Measurements from ENCODE around the gene NRAP. TPM values are rescaled to one million over a fixed set of nuclear protein-coding genes. Genes with fewer than 3 reads are reported as not detected.

The NRAP gene
- total RNA-seq, 4 donors from 2014 or later: 0.08 to 0.31 TPM; not detected in 2

DNA sequence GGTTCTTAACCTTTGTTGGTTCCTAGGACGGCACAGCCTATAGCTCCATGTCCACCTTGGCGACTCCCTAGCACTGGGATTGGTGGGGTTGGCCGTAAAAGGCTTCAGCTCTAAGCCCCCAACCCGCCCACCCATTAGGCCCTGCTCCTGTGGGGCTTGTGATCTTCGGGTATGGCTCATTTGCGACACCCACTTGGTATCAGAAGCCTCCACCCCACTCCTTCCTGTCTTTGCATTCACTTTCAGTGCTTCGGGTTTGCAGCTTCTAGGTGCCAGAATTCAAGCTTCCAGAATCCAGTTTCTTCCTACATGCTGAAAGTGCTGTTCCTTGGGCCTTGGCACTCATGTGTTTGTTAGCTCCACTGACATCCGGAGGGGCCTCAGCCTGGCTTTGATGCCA is 71.5 kb downstream of the NRAP start:
- no peak overlapping the region for H3K27ac ChIP-seq
- H3K36me3 ChIP-seq: no peaks in the 10 kb centered on the region
- H3K9me3 ChIP-seq: no peaks in the 10 kb centered on the region
- TF ChIP-seq, protein P1, sequence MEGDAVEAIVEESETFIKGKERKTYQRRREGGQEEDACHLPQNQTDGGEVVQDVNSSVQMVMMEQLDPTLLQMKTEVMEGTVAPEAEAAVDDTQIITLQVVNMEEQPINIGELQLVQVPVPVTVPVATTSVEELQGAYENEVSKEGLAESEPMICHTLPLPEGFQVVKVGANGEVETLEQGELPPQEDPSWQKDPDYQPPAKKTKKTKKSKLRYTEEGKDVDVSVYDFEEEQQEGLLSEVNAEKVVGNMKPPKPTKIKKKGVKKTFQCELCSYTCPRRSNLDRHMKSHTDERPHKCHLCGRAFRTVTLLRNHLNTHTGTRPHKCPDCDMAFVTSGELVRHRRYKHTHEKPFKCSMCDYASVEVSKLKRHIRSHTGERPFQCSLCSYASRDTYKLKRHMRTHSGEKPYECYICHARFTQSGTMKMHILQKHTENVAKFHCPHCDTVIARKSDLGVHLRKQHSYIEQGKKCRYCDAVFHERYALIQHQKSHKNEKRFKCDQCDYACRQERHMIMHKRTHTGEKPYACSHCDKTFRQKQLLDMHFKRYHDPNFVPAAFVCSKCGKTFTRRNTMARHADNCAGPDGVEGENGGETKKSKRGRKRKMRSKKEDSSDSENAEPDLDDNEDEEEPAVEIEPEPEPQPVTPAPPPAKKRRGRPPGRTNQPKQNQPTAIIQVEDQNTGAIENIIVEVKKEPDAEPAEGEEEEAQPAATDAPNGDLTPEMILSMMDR (IDR thresholded peaks at IDR 0.05): no peak
- no peak for TF ChIP-seq POLR2A (IDR thresholded peaks at IDR 0.05)
- H3K4me1 ChIP-seq: no peaks in the 10 kb centered on the region
- H3K4me3 ChIP-seq: no peak overlapping the region
- 88% methylated on average over 6 of the region's 8 CpGs for WGBS
- DNase-seq (ENCODE audit: low spot score in 2 of 2): no peak
- peaks cover 10% of the 10 kb centered on the region for H3K27me3 ChIP-seq

DNA sequence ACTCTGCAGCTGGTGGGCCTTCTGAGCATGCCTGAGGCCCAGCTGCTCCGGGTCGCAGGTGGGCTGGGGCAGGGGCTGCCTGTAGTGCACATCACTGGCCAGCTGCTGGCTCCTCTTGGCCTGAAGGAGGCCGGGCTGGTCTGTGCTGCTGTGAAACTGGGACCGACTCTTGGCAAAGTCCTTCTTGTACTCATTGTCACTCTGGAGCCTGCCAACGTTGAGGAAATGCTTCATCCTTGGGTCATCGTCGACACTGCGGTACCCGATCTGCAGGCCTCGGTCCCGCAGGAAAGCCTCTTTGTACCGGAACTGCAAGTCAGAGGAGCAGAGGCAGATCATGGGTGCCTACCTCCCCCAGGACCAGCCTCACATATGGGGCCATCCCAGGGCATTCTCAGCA is 73.3 kb downstream of the NRAP start:
- 100% methylated on average over 2 of the region's 12 CpGs for WGBS
- Histone ChIP-seq H3K9me3 (no peaks in the 10 kb centered on the region), H3K4me3 (no peak overlapping the region), H3K27me3 (peaks cover 10% of the 10 kb centered on the region), H3K36me3 (no peaks in the 10 kb centered on the region), H3K4me1 (no peaks in the 10 kb centered on the region), H3K27ac (no peak overlapping the region)
- TF ChIP-seq POLR2AphosphoS5 (IDR thresholded peaks at IDR 0.05) (no peak), EP300 (IDR thresholded peaks at IDR 0.05) (no peak), POLR2A (IDR thresholded peaks at IDR 0.05) (no peak)
- TF ChIP-seq, protein P1 (IDR thresholded peaks at IDR 0.05): no peak
- no peak for DNase-seq (ENCODE audit: low spot score in 2 of 2)

DNA sequence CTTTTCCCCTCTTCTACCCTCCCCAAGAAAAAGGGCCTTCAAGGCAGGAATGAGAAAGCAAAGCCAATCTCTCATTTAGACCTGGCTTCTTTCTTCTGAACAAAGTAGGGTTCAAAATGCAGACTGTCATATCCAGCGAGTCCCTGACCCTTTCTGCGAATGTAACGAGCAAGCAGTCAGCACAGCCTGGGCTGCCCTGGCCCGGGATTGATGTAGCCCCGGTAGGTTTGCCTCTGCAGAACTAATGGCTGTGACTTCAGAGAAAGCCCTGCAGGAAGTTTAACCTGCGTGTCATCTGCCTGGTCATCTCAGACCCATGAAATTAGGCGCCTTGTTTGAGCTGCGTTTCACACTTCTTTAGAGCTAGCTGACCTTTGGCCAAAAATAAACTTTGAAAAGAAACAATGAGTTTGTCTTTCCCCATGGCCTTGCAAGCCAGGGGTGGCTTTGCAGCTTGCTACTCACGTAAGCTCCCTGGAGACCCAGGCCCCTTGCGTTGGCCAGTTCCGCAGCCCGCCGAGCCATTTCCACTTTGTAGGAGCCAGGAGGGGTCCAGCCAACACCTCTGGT is 74.6 kb downstream of the NRAP start:
- H3K4me3 ChIP-seq: no peak overlapping the region
- no peaks in the 10 kb centered on the region for H3K4me1 ChIP-seq
- TF ChIP-seq, protein P1 (IDR thresholded peaks at IDR 0.05): no peak
- TF ChIP-seq POLR2A (IDR thresholded peaks at IDR 0.05) (no peak), EP300 (IDR thresholded peaks at IDR 0.05) (no peak)
- no peak overlapping the region for H3K27ac ChIP-seq
- H3K36me3 ChIP-seq: no peaks in the 10 kb centered on the region
- WGBS: 87% methylated on average over 13 of the region's 13 CpGs
- peaks cover 6% of the 10 kb centered on the region for H3K27me3 ChIP-seq
- H3K9me3 ChIP-seq: no peaks in the 10 kb centered on the region
- DNase-seq (ENCODE audit: low spot score in 2 of 2): no peak

DNA sequence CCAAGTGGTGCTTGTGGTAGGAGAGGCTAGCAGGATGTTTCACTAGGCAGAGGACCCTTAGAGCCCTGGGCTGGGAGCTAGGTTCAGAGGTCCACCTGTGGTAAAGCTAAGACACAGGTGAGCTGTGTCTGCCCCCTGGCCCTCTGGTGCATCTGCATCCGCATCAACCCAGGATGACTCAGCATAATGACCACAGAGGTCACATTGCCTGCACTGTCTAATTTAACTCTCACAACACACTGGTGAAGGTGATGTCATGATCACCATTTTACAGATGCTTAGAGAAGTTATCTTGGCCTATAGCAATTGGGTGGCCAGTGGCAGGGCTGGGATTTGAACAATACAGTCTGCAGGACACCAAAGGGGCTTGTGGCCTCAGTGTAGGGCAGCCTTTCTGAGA is 77.9 kb downstream of the NRAP start:
- no CpG with 5 or more reads among the region's 1 CpG for WGBS
- Histone ChIP-seq H3K9me3 (no peaks in the 10 kb centered on the region), H3K4me1 (no peaks in the 10 kb centered on the region)

DNA sequence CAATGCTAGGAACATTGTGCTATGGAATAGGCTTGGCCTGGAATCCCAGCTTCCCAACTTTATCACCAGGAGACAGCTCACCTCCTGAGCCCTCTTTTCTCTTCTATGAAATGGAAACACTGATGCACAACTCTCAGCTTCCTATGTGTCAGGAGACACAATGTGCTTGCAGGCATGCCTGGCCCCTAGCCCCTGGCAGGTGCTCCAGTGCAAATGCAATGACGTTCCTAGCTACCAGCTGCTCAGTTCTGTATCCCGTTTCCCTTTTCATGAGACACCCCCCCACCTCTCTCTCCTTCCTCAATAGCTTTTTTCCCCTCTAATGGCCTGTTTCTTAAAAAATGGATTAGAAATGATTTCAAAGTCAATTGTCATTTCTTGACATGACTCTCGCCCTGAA is 80.3 kb downstream of the NRAP start:
- WGBS: 61% methylated on average over 3 of the region's 3 CpGs
- DNase-seq (ENCODE audit: low spot score in 2 of 2): no peak

More for the DNA sequence above, 77.9 kb downstream of the NRAP start:
- TF ChIP-seq POLR2A (IDR thresholded peaks at IDR 0.05): no peak
- TF ChIP-seq EP300 (IDR thresholded peaks at IDR 0.05): no peak
- TF ChIP-seq, protein P1 (IDR thresholded peaks at IDR 0.05): no peak
- TF ChIP-seq POLR2AphosphoS5 (IDR thresholded peaks at IDR 0.05): no peak
- Histone ChIP-seq H3K4me3 (no peak overlapping the region), H3K27me3 (peaks cover 2% of the 10 kb centered on the region), H3K36me3 (no peaks in the 10 kb centered on the region), H3K27ac (no peak overlapping the region)
- DNase-seq (ENCODE audit: low spot score in 2 of 2): no peak

More for the DNA sequence above, 80.3 kb downstream of the NRAP start:
- peaks cover 2% of the 10 kb centered on the region for H3K27me3 ChIP-seq
- H3K4me1 ChIP-seq: no peaks in the 10 kb centered on the region
- H3K36me3 ChIP-seq: no peaks in the 10 kb centered on the region
- no peaks in the 10 kb centered on the region for H3K9me3 ChIP-seq
- H3K27ac ChIP-seq: no peak overlapping the region
- TF ChIP-seq POLR2A (IDR thresholded peaks at IDR 0.05) (no peak), EP300 (IDR thresholded peaks at IDR 0.05) (no peak), POLR2AphosphoS5 (IDR thresholded peaks at IDR 0.05) (no peak)
- TF ChIP-seq, protein P1 (IDR thresholded peaks at IDR 0.05): no peak
- H3K4me3 ChIP-seq: no peak overlapping the region

Measured in suprapubic skin (tissue), 4 donors.